UCSD-AML1 (cell line): ENCODE measurements around the gene ARFRP1.

Source experiments
- DNase-seq: peaks from one replicate; lab custom pipeline; 2025; ENCODE audit not compliant: unreplicated experiment; lab: John Stamatoyannopoulos, UW

The ARFRP1 gene

GRCh38 chr20:63702751-63703470 lies 4.9 kb downstream of the ARFRP1 start:
- DNase-seq = no peak

- DNase-seq = no peak
These were observed 5.6 kb downstream of the ARFRP1 start for GRCh38 chr20:63702036-63702665.

DNA sequence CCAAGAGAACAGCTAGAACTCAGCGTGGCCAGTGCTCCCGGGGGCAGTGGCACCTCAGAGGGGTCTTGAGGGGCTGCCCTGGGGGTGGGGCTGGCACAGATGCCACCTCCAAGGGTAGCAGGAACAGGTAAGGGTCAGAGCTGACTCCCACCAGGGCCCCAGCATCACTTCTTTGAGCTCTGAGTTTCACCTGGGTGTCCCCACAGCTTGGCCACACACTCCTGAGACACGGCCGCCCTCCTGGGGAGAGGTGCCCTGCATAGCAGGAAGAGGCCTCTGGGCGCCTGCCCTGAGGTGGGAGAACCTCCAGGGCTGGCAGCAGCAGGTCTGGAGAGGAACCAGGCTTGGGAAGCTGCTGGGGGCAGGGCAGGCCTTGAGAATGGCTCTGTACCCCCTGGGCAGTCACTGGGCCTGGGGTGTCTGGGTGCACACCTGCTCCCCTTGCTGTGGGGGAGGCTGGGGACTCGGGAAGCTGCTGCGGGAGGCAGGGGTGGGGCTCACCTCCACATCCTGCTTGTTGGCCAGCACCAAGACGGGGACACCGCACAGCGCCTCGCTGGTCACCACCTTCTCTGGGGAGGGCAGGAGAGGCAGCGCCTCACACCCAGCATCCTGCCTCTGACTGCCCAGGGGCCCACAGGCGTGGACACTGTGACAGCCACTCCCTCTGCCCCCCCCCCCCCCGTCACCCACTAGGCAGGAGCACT lies 6.3 kb downstream of the ARFRP1 start:
- no peak for DNase-seq

GRCh38 chr20:63701051-63701328 lies 6.8 kb downstream of the ARFRP1 start:
- DNase-seq = no peak

DNA sequence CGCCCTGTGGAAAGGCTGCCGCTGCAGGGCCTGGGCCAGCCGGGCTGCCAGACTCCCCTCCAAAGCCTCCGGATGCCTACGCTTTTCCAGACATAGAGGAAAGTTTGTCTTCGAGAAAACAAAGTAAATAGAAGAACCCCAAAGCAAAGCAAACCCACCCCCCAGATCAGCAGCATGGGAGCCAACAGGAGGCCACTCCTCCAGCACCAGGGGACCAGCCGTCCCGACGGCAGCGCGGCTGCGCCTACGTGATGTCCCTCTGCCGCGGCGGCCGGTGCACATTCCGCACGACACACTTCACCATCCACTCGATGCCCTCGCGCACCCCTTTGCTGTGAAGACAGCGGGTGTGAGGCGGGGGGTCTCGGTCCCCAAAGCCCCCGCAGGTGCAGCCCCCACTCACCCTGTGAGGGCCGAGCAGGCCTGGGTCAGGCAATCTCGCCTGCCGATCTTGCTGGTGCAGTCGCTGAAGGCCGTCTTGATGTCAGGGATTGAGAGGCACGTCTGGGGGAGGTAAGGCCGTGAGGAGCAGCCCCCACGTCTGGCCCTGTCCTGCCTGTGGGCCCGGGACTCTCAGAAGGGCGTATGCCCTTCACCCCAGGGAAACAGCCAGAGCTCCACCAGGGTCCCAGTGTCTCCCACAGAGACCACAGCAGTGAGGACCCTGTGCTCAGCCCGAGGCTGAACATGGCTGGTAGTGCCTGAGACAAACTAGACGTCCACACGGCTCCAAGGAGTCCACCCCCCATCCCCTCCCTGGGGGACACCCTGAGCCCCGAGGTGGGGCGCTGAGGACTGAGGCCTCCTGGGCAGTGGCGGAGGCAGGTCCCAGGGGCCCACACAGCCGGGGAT lies 7.4 kb downstream of the ARFRP1 start:
- DNase-seq = no peak

DNA sequence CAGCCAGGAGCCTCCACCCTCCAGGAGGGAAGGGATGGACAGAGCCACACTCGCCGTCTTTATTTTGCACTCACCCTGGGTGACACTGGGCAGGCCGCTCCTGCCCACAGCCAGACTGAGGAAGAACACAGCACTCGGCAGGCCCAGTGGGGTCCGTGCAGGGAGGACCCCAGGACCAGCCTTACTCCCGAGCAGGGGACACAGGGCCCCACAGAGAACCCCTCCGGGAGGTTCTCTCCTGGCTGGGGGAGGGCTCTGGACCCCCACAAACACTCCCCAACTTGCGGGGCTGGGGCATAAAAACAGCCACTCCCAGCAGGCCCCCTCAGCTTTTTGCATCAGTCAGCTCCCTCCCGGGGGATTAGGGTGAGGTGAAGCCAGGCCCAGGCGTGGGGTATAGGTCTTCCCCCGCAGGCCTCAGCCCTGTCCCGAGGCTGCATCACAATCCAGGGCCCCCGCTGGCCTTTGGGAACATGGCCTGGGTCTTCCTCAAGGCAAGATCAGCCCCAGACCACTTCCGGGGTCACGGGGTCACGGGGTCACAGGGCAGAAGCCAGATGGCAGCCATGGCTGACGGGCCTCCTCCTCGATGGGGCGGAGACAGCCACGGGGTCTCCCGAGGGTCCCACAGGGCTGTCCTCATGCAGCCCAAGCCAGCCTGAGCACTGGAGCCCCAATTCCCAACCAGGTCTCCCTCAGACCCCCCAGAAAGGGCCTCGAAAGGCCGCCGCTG lies 8.1 kb downstream of the ARFRP1 start:
- no peak for DNase-seq

GRCh38 chr20:63698739-63699465 lies 8.9 kb downstream of the ARFRP1 start:
- no peak for DNase-seq

- no peak for DNase-seq
These were observed 9.8 kb downstream of the ARFRP1 start for GRCh38 chr20:63697868-63698545.

GRCh38 chr20:63697357-63697867 lies 10.4 kb downstream of the ARFRP1 start:
- DNase-seq = no peak

DNA sequence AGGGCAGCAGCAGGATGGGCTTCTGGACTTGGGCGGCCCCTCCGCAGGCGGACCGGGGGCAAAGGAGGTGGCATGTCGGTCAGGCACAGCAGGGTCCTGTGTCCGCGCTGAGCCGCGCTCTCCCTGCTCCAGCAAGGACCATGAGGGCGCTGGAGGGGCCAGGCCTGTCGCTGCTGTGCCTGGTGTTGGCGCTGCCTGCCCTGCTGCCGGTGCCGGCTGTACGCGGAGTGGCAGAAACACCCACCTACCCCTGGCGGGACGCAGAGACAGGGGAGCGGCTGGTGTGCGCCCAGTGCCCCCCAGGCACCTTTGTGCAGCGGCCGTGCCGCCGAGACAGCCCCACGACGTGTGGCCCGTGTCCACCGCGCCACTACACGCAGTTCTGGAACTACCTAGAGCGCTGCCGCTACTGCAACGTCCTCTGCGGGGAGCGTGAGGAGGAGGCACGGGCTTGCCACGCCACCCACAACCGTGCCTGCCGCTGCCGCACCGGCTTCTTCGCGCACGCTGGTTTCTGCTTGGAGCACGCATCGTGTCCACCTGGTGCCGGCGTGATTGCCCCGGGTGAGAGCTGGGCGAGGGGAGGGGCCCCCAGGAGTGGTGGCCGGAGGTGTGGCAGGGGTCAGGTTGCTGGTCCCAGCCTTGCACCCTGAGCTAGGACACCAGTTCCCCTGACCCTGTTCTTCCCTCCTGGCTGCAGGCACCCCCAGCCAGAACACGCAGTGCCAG lies 11.0 kb downstream of the ARFRP1 start, which contains the start of gene TNFRSF6B:
TNFRSF6B (plus strand) TSS at position 25 of the 729 bp plus-strand sequence; CDS start at position 141, 116 bp downstream.
- DNase-seq = no peak

DNA sequence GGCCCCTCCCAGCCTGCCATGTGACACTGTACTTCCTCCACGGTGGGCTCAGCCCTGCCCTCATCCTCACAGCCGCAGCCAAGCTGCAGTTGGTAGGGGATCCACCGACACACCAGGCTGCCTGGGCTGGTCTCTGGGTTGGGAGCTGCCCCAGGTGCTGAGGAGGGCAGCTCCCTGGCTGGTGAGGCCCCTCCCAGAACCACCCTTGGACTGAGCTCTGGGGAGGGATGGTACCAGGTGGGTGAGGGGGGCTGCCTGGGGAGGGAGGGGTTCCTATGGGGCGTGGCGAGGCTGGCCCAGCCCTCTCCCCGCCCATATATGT lies 11.5 kb downstream of the ARFRP1 start:
- no peak for DNase-seq

- no peak for DNase-seq
These were observed 12.1 kb downstream of the ARFRP1 start for GRCh38 chr20:63695424-63696305.

- no peak for DNase-seq
These were observed 13.0 kb downstream of the ARFRP1 start for GRCh38 chr20:63694584-63695423.

DNA sequence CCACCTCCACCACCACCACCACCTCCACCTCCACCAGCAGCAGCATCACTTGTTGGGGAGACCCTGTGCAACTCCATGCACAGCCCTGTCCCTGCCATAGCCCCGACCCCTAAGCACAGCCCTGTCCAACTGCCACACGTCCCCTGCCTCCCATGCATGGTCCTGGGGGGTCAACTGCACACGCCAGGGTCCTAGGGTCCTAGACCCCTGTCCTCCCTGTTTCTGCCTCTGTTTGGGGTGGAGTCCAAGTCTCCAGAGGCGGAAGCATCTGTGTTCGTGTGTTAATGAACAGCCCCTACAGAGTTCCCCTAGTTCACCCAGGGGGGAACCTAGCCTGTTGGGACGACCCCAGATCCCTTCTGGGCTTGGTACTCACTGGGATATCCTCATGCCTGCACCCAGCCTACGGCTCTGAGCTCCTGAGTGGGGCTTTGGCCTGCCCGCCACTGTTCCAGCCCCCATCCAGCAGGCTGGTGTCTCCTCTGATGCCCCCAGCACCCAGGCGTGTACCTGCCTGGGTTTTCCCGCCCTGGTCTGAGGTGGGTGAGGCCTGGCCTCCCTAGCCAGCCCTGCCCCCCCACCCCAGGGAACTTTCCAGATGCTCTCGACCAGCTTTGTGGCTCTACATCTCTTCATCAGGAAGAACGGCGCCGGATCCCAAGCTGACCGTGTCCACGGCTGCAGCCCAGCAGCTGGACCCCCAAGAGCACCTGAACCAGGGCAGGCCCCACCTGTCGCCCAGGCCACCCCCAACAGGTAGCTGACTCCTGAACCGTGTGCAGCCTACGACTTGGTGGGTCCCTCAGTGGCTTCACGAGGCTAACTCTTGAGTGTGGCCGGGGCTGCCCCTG lies 13.8 kb downstream of the ARFRP1 start:
- no peak for DNase-seq

DNA sequence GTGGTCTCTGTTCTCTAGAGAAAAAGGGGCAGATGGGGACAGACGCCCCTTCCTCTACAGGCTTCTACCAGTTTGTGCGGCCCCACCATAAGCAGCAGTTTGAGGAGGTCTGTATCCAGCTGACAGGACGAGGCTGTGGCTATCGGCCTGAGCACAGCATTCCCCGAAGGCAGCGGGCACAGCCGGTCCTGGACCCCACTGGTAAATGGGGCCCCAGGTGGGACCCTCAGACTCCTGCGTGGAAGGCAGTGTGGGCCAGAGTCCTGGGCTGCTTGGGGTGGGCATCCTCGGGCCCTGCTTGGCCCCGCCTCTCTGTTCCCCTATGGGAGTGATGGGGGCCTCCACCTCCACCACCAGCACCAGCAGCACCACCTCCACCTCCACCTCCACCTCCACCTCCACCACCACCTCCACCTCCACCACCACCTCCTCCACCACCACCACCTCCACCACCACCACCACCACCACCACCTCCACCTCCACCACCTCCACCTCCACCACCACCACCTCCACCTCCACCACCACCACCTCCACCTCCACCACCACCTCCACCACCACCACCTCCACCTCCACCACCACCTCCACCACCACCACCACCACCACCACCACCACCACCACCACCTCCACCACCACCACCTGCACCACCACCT lies 14.6 kb downstream of the ARFRP1 start:
- DNase-seq = no peak
